SH-SY5Y (cell line): ENCODE measurements around the gene BTN1A1.
A peak's percentile ranks its signal among the peaks of the same experiment; 100 is the strongest.

Source experiments
- GATA2 ChIP-seq: IDR thresholded peaks from 2 replicates; pipeline ENCODE4 v1.6.1; 2011; ENCODE audit warnings: mild to moderate bottlenecking, low read depth, low read length
- GATA3 ChIP-seq: IDR thresholded peaks from 2 replicates; pipeline ENCODE4 v1.6.1; 2011; ENCODE audit warnings: low read depth, mild to moderate bottlenecking, low read length, moderate library complexity

The BTN1A1 gene

DNA sequence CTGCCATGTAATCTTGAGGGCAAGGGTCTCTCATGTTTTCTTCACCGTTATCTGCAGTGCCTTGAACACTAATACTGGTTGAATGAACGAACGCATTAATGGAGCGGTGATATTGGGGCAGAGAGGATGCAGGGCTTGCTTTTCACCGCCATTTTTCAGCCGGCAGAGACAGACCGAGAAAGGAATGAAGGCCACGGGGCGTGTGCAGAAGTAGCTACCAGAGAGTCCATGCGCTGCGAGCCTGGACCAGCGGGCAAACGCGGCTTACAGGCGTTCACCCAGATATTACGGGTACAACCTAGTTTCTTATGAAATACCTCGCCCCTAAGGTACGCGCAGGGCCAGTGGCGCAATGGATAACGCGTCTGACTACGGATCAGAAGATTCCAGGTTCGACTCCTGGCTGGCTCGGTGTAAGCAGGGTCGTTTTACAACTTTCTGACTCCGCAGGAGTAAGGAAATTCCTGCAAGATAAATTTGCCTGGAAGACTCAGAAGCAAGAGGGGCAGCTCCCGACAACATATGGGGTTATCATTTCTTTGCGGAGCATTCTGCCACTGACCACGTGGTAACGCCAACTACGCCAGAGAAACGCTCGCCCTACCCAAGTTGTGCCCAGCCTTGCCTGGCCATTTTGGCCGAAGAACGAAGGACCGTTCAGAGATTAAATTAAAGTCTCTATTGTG is 37.2 kb downstream of the BTN1A1 start:
- TF ChIP-seq GATA2 (no peak), GATA3 (no peak)

DNA sequence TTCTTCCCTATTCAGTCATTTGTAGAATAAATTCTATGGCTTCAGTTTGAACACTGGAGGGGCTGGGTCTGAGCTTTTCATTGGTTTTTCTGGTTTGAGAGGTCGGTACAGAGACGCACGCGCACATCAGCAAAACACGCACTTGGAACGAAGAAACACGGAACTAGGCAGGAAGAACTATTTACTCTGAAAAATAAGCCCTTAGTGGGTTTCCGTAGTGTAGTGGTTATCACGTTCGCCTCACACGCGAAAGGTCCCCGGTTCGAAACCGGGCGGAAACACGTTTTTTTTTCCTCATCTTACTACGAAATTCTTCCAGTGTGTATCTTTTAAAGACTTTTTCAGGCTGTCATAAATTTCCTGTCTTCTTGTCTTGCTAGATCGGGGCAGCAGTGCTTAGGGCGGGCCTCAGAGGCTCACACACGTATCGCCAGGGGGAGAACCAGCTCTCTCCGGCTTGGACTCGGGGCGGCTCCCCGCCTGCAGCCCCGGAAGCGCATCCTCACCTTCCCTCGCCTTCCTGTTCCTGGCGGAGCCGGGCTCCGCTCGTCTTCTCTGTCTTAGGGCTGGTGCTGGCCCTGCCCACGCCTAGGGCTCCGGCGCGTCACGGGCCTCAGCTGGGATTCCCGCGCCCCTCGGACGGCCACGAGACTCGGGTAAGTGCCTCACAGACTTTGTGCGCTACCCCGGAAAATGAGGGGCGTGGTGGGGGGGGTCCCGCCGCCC is 37.9 kb downstream of the BTN1A1 start, which contains the start of gene HMGN4:
TSS of gene HMGN4 (plus strand) at position 521 of the 726 bp plus-strand sequence. CDS start 6,841 bp downstream, outside the sequence.
- no peak; the same call in 1 of the 2 replicates for TF ChIP-seq GATA2
- no peak for TF ChIP-seq GATA3

DNA sequence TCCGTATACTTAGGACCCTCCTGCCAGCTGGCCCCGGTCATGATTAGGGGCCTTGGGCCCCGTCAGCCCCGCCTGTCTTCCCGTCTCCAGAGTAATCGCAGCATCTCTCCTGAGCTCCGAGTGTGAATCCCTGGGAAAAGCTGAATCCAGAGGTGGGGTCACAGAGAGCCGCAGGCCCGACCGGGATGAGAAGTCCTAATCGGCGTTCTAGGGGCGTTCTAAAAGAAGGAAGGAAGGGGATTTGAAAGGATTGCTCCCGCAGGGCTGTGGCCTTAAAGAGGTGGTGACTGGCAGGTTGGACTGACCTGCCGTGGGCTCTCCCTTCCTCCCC is 38.4 kb downstream of the BTN1A1 start:
- TF ChIP-seq GATA3 (no peak), GATA2 (peak; percentile 51; the same call in 1 of the 2 replicates)

DNA sequence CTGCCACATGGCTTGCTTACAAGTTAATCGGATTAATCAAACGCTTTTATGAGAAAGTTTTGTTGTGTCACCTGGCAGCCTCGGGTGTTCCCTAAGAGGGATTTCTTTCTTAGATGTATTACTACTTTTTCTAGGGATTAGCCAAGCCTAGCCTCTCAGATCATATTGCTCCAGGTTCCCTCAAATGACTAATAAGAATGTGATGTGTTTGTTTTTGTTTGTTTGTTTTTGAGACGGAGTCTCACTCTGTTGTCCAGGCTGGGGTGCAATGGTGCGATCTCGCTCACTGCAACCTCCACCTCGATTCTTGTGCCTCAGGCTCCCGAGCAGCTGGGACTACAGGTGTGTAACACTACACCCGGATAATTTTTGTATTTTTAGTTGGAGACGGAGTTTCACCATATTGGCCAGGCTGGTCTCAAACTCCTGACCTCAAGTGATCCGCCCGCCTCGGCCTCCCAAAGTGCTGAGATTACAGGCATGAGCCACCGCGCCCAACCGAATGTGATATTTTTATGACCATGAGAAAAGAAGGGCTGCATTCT is 39.0 kb downstream of the BTN1A1 start:
- TF ChIP-seq GATA3 (no peak), GATA2 (no peak)

DNA sequence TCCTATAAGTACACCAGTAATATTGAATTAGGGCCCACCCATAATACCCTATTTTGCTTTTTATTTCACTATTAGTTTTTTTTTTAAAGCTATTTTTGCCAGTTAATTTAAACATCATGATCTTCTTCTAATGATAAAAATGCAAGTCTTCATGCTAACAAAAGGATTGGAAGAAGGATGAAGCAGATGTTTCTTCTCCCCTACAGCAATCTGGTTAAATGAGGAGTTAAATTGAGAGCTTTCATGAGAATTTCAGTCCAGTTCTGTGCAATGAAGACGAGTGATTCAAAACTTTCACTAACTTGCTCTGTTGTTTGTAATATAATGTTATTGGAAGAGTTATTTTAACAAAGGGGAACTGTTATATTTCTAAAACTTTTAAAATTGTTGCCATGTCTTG is 41.5 kb downstream of the BTN1A1 start:
- no peak for TF ChIP-seq GATA3
- no peak for TF ChIP-seq GATA2

DNA sequence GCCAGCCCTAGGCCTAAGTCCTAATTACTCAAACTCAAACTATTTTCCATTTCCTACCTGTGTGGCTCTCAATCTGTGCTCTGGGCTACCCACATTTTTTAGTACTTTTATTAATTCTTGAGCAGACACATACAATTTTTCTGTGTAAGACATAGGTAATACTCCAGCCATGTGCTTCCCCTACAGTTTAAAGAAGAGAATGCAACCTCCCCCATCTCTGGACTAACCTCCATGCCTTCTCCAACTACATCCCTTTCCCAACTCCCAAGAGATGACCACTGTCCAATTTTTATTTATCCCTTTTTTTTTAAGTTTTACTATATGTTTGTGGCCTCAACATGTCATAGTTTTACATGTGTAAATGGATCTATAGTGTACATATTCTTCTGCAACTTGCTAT is 43.9 kb downstream of the BTN1A1 start:
- TF ChIP-seq GATA2 (no peak), GATA3 (no peak)

DNA sequence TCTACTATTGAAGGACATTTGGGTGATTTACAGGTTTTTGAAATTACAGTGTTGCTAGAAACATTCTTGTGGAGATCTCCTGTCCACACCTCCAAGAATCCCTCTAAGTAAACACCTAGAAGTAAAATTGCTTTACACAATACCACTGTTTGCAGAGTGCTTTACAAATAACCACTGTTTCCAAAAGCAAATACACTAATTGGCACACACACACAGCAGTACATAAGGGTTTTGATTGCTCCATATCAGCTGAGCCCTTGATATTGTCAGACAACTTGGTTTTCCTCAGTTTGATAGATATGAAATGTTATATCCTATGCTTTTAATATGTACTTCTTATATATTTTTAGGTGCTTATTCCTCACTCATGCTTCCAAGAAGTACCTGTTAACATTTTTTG is 44.4 kb downstream of the BTN1A1 start:
- TF ChIP-seq GATA3 (no peak), GATA2 (no peak)

DNA sequence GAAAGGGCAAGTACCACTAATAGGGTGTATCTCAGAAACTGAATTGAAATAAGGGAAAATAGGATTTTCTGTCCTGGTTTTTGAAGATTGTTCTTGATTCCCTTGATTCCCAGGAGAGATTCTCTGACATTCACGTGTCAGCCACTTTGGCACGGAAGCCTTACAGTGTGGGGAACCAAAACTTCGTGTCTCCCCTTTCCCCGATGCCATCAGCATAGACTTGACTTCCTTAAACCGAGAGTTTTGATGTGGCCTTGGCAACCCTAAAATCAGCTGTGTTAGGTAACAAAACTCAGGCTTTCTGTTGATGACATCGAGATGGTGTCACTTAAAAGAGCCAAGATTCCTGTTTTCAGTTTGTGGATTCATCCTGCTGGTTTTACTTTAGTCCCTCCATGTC is 45.5 kb downstream of the BTN1A1 start:
- no peak for TF ChIP-seq GATA2
- TF ChIP-seq GATA3: no peak

DNA sequence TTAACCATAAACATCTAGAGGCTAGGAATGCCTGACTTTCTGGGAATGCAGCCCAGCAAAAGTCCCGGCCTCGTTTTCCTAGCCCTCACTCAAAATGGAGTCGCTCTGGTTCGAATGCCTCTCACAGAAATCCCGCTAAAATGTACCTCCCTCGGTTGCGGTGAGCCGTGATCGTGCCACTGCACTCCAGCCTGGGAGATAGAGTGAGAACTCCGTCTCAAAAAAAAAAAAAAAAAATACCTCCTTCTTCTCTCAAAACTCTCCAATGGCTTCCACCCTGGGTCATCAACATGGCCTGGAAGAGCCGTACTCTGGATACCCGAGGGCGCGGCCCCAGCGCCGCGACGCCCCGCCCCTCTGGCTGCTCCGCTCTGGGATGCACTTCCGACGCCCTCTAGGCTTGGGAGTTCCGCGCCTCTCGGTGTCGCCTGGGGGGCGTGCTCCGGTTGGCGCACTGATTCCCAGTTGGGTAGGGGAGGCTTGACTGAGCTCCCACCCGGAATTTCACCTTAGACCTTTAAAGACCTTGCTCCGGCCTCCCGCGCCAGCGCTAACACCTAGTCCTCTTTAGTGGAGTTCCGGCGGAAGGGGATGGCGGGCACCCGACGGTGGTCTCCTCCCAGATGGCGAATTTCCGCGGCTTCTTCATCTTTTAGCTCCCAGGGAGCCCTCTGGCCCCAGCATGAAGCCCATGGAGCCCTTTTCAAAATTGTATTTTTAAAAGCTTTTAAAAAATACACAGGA is 50.3 kb downstream of the BTN1A1 start:
- TF ChIP-seq GATA3 (no peak), GATA2 (no peak)

DNA sequence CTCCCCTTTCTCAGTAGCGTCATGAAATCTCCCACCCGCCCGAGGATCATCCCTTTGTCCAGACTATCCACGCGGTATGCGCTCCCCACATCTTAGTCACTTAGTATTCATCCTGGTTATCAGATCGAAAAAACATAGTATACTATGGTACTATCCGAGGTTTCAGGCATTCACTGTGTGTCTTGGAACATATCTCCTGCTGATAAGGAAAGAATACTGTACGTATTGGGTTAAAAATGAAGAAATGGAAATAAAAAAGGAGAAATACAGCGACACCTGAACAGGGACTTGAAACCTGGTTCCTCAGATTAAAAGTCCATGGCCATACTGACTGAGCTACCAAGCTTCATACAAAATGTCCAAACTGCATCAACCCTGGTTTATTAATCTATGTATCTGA is 52.1 kb downstream of the BTN1A1 start:
- TF ChIP-seq GATA3: no peak
- no peak for TF ChIP-seq GATA2

DNA sequence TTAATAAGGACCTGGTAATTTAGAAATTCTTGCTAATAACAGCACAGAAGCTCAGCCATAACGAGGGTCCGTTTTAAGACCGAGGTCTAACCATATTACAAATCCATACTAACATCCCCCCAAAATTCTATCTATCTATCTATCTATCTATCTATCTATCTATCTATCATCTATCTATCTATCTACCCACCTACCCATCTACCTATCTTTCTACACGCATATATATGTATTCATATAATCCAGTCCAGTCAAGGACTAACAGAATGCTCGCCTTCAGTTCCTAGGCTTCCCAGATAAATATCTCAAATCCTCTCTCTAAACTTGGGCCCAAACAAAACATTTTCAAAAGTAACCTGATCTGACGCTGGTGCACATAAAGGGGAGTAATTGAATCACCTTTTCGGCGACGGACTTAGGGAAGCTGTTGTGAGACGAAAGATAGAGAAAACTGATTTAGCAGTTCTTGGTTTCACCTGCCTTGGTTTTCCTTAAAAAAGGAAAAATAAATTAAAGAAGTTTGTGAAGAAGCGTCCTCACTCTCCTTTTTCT is 52.6 kb downstream of the BTN1A1 start:
- TF ChIP-seq GATA3 (no peak), GATA2 (no peak)

DNA sequence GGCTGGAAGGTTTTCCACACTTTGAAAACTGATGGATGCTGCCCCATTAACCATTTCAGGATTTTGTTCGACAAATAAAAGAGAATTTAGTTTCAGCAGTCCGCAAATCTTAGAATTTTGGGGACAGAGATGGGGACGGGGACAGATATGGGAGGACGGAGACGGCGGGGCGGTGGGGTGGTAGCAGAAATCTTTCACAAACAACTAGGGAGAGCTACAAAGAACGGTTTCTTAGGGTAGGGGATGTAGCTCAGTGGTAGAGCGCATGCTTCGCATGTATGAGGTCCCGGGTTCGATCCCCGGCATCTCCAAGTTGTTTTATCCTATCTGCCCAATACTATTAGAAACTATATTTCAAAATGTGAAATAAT is 53.1 kb downstream of the BTN1A1 start:
- no peak for TF ChIP-seq GATA2
- TF ChIP-seq GATA3: no peak

DNA sequence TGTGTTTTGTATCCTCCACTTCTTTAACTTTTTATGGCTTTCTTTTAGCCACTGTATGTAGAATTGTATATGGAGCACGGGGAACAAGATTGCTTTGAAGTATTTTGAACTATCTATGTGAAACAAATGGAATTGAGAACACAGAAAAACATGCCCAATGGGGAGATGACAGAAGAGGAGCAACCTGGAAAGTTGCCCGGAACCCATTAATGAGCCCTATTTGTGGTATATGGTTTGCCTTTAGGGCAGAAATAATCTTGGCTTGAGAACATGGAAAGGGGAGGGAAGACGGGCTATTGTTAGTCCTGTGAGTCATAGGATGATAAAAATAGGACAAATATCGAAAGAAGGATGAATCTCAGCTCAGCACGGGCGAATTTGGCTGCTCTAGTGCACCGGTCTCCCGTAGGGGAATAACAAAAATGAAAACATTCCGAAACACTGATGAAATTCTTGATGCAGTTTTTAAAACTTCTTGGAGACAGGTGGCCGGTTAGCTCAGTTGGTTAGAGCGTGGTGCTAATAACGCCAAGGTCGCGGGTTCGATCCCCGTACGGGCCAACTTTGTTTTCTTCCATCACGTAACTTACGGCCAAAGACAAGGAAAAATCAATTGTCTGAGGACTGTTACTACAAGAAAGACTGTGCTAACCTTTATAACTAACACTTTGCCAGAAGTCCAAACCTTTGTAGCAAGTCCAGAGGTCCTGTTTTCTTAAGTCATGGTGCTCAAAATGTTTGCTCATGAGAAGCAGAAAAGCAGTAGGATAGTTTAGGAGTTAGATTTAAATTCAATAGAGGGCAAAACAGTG is 53.7 kb downstream of the BTN1A1 start:
- TF ChIP-seq GATA3 (no peak), GATA2 (no peak)

DNA sequence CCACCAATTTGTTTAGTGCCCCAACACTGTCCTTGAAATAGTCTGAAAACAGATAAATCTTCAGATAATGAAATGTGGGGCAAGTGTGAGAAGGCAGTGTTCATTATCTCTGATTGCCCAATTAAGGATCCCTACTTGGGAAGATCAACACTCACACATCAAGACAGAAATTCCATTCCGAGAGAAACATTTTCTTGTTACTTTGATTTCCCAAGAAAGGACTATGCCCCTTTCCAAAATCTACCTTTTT is 54.3 kb downstream of the BTN1A1 start:
- TF ChIP-seq GATA3: no peak
- no peak for TF ChIP-seq GATA2
